Panc1 (cell line): ENCODE data around the gene TPSG1. TPM values are rescaled to one million over a fixed set of nuclear protein-coding genes. Genes with fewer than 3 reads are reported as not detected.
"Not testable (repeated sequence)": the region's sequence is repeated elsewhere in the genome, so short reads cannot be mapped to it uniquely, and the experiment has no call there.

ENCODE experiments used
- ATAC-seq: fragments of 200-7000 bp; cut with Tn5 transposase; 2 replicates; pipeline ENCODE4 v1.9.1; 2020; ENCODE audit warnings: mild to moderate bottlenecking, moderate library complexity
- BruUV-seq: library from RNA; stranded (reverse); fragments of 400-500 nt; replicated peaks from 2 replicates; lab custom pipeline; 2021; lab: Mats Ljungman, UMichigan
- CTCF ChIA-PET: fragments of 300-600 bp; sonication (Branson Sonifier 250); formaldehyde crosslinking; loops from one replicate; lab custom pipeline; 2022; ENCODE audit warnings: antibody characterized with exemption; lab: Charles Lee
- POLR2A ChIA-PET: fragments of 300-600 bp; sonication (Branson Sonifier 250); formaldehyde crosslinking; loops from one replicate; lab custom pipeline; 2022; ENCODE audit warnings: antibody characterized with exemption; lab: Charles Lee
- DNase-seq: peaks from one replicate; pipeline ENCODE4 v3.0.0-alpha.2; 2010; ENCODE audit warnings: low read depth, low spot score
- H3K27ac ChIP-seq: 2 replicates; pipeline ENCODE4 v1.5.1; 2011; ENCODE audit warnings: mild to moderate bottlenecking, low read length, inconsistent platforms
- H3K27me3 ChIP-seq: fragments of 200-500 bp; sonication (Bioruptor generic); 2 replicates; pipeline ENCODE4 v1.6.0; 2014; ENCODE audit warnings: low read length, inconsistent platforms; ENCODE audit not compliant: control insufficient read depth, insufficient read depth
- H3K36me3 ChIP-seq: fragments of 200-500 bp; sonication (Bioruptor generic); 2 replicates; pipeline ENCODE4 v1.5.1; 2014; ENCODE audit warnings: inconsistent platforms, mild to moderate bottlenecking, low read length, moderate library complexity; ENCODE audit not compliant: control insufficient read depth, insufficient read depth
- H3K4me1 ChIP-seq: 2 replicates; pipeline ENCODE4 v1.5.1; 2011; ENCODE audit warnings: inconsistent platforms, mild to moderate bottlenecking, low read length, moderate library complexity; ENCODE audit not compliant: control insufficient read depth, insufficient read depth
- H3K4me3 ChIP-seq, 2 experiments: 2 replicates each; pipeline ENCODE4 v1.5.1; 2011 to 2012; ENCODE audit warnings: low read depth in 2 of 2, low read length in 2 of 2, mild to moderate bottlenecking in 2 of 2, inconsistent platforms in 1 of 2, moderate library complexity in 1 of 2
- H3K9me3 ChIP-seq: fragments of 200-500 bp; sonication (Bioruptor generic); 2 replicates; pipeline ENCODE4 v1.5.1; 2014; ENCODE audit warnings: low read depth, mild to moderate bottlenecking, inconsistent platforms, low read length, moderate library complexity; ENCODE audit not compliant: control insufficient read depth, insufficient read depth
- POLR2AphosphoS5 ChIP-seq: IDR thresholded peaks from 2 replicates; pipeline ENCODE4 v1.6.1; 2012; ENCODE audit warnings: mild to moderate bottlenecking, low read depth, low read length, moderate library complexity
- SIN3A ChIP-seq: IDR thresholded peaks from 2 replicates; pipeline ENCODE4 v1.6.1; 2012; ENCODE audit warnings: low read depth, mild to moderate bottlenecking, low read length, moderate library complexity, borderline replicate concordance; ENCODE audit not compliant: insufficient read depth
- TCF7L2 ChIP-seq: IDR thresholded peaks from 2 replicates; pipeline ENCODE4 v1.6.1; 2011; ENCODE audit warnings: mild to moderate bottlenecking, low read depth, low read length, inconsistent platforms
- in situ Hi-C: cut with HindIII; loops from 2 replicates; pipeline ENCODE4 v1.10.0; 2016; ENCODE audit warnings: low sequenced_read_pairs, low pct_unique_long_range_greater_than_20kb
- intact Hi-C: fragments of 100-400 bp; cut with micrococcal nuclease; formaldehyde crosslinking; loops from one replicate; pipeline ENCODE4 v1.10.0; 2022; ENCODE audit not compliant: unreplicated experiment
- total RNA-seq: library from RNA; stranded (reverse); gene quantifications from one replicate; pipeline ENCODE4 v1.2.1, GENCODE V29; 2021; ENCODE audit not compliant: unreplicated experiment
- TF ChIP-seq, protein P1 (sequence below), 2 experiments: IDR thresholded peaks; 2 replicates each; pipeline ENCODE4 v1.6.1; 2011 to 2012; ENCODE audit warnings: low read depth in 2 of 2, control low read depth in 1 of 2, low read length in 1 of 2, mild to moderate bottlenecking in 1 of 2, moderate library complexity in 1 of 2; ENCODE audit not compliant: insufficient read depth in 1 of 2
- TF ChIP-seq, protein P2 (sequence below): fragments of 450-650 bp; IDR thresholded peaks from 2 replicates; pipeline ENCODE4 v1.5.1; 2017; ENCODE audit warnings: mild to moderate bottlenecking

The TPSG1 gene
- total RNA-seq, 1 experiment from 2014 or later, result 4.6 TPM

DNA sequence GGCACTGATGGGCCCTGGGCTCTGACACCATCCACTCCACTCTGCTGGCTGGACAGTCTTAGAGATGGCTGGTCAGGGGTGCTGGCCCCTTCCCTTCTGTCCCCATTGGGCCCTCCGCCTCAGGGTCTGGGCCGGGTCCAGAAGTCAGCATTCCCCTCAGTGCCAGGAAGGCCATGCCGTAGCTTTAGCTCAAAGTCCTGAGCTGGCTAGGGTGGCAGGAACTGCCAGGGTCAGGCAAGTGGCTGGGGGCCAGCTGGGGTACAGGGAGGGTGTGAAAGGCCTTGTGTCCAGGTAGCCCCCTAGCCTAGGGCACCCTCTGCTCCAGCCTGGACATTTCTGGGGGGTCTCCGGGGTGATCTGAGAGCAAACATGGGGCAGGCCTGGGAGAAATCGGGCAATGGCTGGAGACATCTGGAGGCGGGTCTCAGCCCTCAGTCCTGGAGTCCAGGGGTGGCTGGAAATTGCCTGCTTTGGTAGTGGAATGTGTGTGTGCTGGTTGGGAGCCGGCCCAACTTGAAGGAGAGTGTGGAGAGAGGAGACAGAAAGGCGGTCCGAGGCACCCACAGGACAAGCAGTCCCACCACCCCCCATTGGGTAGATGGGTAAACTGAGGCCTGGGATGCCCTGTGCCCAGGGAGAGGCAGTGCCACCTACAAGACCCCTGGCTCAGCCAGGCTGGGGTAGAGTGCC lies 32.5 kb downstream of the TPSG1 start:
- ATAC-seq (peak; percentile 46), DNase-seq (no peak)
- peak overlapping the region; percentile 76 for H3K27ac ChIP-seq
- POLR2A ChIA-PET, result no interaction called here
- H3K4me3 ChIP-seq, result no peak overlapping the region
- intact Hi-C loops (no loop called here), in situ Hi-C loops (no loop called here)
- no peaks in the 10 kb centered on the region for H3K27me3 ChIP-seq
- CTCF ChIA-PET, result no interaction called here
- no TSS peak for BruUV-seq
- H3K4me1 ChIP-seq, result peaks cover 34% of the 10 kb centered on the region
- no peaks in the 10 kb centered on the region for H3K36me3 ChIP-seq
- no peaks in the 10 kb centered on the region for H3K9me3 ChIP-seq
- TF ChIP-seq, protein P1, sequence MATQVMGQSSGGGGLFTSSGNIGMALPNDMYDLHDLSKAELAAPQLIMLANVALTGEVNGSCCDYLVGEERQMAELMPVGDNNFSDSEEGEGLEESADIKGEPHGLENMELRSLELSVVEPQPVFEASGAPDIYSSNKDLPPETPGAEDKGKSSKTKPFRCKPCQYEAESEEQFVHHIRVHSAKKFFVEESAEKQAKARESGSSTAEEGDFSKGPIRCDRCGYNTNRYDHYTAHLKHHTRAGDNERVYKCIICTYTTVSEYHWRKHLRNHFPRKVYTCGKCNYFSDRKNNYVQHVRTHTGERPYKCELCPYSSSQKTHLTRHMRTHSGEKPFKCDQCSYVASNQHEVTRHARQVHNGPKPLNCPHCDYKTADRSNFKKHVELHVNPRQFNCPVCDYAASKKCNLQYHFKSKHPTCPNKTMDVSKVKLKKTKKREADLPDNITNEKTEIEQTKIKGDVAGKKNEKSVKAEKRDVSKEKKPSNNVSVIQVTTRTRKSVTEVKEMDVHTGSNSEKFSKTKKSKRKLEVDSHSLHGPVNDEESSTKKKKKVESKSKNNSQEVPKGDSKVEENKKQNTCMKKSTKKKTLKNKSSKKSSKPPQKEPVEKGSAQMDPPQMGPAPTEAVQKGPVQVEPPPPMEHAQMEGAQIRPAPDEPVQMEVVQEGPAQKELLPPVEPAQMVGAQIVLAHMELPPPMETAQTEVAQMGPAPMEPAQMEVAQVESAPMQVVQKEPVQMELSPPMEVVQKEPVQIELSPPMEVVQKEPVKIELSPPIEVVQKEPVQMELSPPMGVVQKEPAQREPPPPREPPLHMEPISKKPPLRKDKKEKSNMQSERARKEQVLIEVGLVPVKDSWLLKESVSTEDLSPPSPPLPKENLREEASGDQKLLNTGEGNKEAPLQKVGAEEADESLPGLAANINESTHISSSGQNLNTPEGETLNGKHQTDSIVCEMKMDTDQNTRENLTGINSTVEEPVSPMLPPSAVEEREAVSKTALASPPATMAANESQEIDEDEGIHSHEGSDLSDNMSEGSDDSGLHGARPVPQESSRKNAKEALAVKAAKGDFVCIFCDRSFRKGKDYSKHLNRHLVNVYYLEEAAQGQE (IDR thresholded peaks at IDR 0.05; ENCODE audit: insufficient read depth in 1 of 2, low read depth in 2 of 2, low read length in 1 of 2), result no peak
- TF ChIP-seq POLR2AphosphoS5 (no peak), TCF7L2 (no peak), SIN3A (no peak)

GRCh38 chr16:1190789-1191188 lies 34.3 kb downstream of the TPSG1 start:
- in situ Hi-C loops, H3K27ac ChIP-seq, ATAC-seq, H3K27me3 ChIP-seq, POLR2A ChIA-PET, BruUV-seq, H3K36me3 ChIP-seq, DNase-seq, H3K9me3 ChIP-seq, H3K4me3 ChIP-seq, intact Hi-C loops: not testable (repeated sequence)
- peaks cover 27% of the 10 kb centered on the region for H3K4me1 ChIP-seq
- CTCF ChIA-PET, result interaction anchor here (0.9 kb wide), 1 partner anchor 91 kb away, joined by 4 read pairs; no protein-coding TSS in a partner anchor

DNA sequence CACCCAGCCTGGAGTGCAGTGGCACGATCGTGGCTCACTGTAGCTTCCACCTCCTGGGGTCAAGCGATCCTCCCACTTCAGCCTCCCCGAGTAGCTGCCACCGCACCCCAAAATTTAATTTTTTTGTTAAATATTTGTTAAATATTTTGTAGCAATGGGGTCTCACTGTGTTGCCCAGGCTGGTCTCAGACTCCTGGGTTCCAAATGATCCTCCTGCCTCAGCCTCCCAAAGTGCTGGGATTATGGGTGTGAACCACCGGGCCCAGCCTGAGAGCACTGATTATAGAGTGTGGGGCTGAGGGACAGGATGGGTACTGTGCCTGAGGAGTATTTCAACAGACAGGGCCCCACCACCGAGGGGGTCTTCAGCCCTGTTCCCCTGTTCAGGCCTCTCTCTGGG lies 35.6 kb downstream of the TPSG1 start:
- BruUV-seq, result no TSS peak
- intact Hi-C loops, result no loop called here
- in situ Hi-C loops, result no loop called here
- TF ChIP-seq POLR2AphosphoS5 (no peak), SIN3A (no peak), TCF7L2 (no peak)
- TF ChIP-seq, protein P2, sequence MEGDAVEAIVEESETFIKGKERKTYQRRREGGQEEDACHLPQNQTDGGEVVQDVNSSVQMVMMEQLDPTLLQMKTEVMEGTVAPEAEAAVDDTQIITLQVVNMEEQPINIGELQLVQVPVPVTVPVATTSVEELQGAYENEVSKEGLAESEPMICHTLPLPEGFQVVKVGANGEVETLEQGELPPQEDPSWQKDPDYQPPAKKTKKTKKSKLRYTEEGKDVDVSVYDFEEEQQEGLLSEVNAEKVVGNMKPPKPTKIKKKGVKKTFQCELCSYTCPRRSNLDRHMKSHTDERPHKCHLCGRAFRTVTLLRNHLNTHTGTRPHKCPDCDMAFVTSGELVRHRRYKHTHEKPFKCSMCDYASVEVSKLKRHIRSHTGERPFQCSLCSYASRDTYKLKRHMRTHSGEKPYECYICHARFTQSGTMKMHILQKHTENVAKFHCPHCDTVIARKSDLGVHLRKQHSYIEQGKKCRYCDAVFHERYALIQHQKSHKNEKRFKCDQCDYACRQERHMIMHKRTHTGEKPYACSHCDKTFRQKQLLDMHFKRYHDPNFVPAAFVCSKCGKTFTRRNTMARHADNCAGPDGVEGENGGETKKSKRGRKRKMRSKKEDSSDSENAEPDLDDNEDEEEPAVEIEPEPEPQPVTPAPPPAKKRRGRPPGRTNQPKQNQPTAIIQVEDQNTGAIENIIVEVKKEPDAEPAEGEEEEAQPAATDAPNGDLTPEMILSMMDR, result no peak
- TF ChIP-seq, protein P1 (IDR thresholded peaks at IDR 0.05; ENCODE audit: insufficient read depth in 1 of 2, low read depth in 2 of 2, low read length in 1 of 2), result no peak
- POLR2A ChIA-PET, result no interaction called here
- no peak overlapping the region for H3K4me3 ChIP-seq
- H3K27ac ChIP-seq, result no peak overlapping the region
- ATAC-seq (no peak), DNase-seq (no peak)
- CTCF ChIA-PET, result interaction anchor here (0.9 kb wide), 1 partner anchor 31 kb away, joined by 3 read pairs; no protein-coding TSS in a partner anchor
- peaks cover 25% of the 10 kb centered on the region for H3K4me1 ChIP-seq
- no peaks in the 10 kb centered on the region for H3K9me3 ChIP-seq
- no peaks in the 10 kb centered on the region for H3K27me3 ChIP-seq
- no peaks in the 10 kb centered on the region for H3K36me3 ChIP-seq
